Neural progenitor cell (in vitro differentiated cells): ENCODE data around the gene IQCE. TPM values are rescaled to one million over a fixed set of nuclear protein-coding genes. Genes with fewer than 3 reads are reported as not detected.

ENCODE experiments used
- DNase-seq: peaks from one replicate; pipeline ENCODE4 v3.0.0-alpha.2; 2016; ENCODE audit warnings: low spot score
- H2AFZ ChIP-seq: fragments of 200-600 bp; sonication (generic); replicated peaks from 2 replicates; pipeline ENCODE4 v1.6.1; 2016; ENCODE audit warnings: antibody characterized with exemption
- H3F3A ChIP-seq: fragments of 200-600 bp; sonication (generic); 2 replicates; pipeline ENCODE4 v1.6.1; 2016; ENCODE audit warnings: antibody characterized with exemption, low read depth
- H3K27ac ChIP-seq: fragments of 200-600 bp; sonication (generic); 2 replicates; pipeline ENCODE4 v1.5.1; 2016; ENCODE audit warnings: mild to moderate bottlenecking
- H3K27me3 ChIP-seq: fragments of 200-600 bp; sonication (generic); 2 replicates; pipeline ENCODE4 v1.6.1; 2016; ENCODE audit warnings: mild to moderate bottlenecking, moderate library complexity
- H3K36me3 ChIP-seq: fragments of 200-600 bp; sonication (generic); 2 replicates; pipeline ENCODE4 v1.5.1; 2016
- H3K4me1 ChIP-seq: fragments of 200-600 bp; sonication (generic); 2 replicates; pipeline ENCODE4 v1.6.1; 2016; ENCODE audit warnings: mixed run types
- H3K4me2 ChIP-seq: fragments of 200-600 bp; sonication (generic); 2 replicates; pipeline ENCODE4 v1.6.1; 2016
- H3K4me3 ChIP-seq: fragments of 200-600 bp; sonication (generic); 2 replicates; pipeline ENCODE4 v1.5.1; 2016
- H3K79me2 ChIP-seq: fragments of 200-600 bp; sonication (generic); 2 replicates; pipeline ENCODE4 v1.6.1; 2016; ENCODE audit warnings: low read depth
- H3K9ac ChIP-seq: fragments of 200-600 bp; sonication (generic); 2 replicates; pipeline ENCODE4 v1.6.1; 2016
- H3K9me3 ChIP-seq: fragments of 200-600 bp; sonication (generic); 2 replicates; pipeline ENCODE4 v1.5.1; 2016; ENCODE audit warnings: low read depth
- H4K20me1 ChIP-seq: fragments of 200-600 bp; sonication (generic); 2 replicates; pipeline ENCODE4 v1.6.1; 2016; ENCODE audit warnings: low read depth
- H3K27ac Mint-ChIP-seq: 3 replicates; pipeline ENCODE4 v1.8.0; 2021; ENCODE audit warnings: mixed read lengths
- H3K27me3 Mint-ChIP-seq: 2 replicates; pipeline ENCODE4 v1.8.0; 2022; ENCODE audit warnings: low read depth, mild to moderate bottlenecking, inconsistent platforms, moderate library complexity, mixed read lengths; ENCODE audit not compliant: insufficient read depth
- H3K36me3 Mint-ChIP-seq: 3 replicates; pipeline ENCODE4 v1.8.0; 2021; ENCODE audit warnings: mixed read lengths
- H3K4me1 Mint-ChIP-seq: 3 replicates; pipeline ENCODE4 v1.8.0; 2021; ENCODE audit warnings: mixed read lengths
- H3K4me3 Mint-ChIP-seq: 3 replicates; pipeline ENCODE4 v1.8.0; 2021; ENCODE audit warnings: mild to moderate bottlenecking, moderate library complexity, mixed read lengths
- H3K9me3 Mint-ChIP-seq: 3 replicates; pipeline ENCODE4 v1.8.0; 2020; ENCODE audit warnings: mixed read lengths
- EZH2 ChIP-seq: fragments of 200-600 bp; sonication (generic); IDR thresholded peaks from 2 replicates; pipeline ENCODE4 v1.6.1; 2017; ENCODE audit warnings: antibody characterized with exemption, mild to moderate bottlenecking, moderate library complexity
- EZH2phosphoT487 ChIP-seq: fragments of 200-600 bp; sonication (generic); IDR thresholded peaks from 2 replicates; pipeline ENCODE4 v1.6.1; 2017; ENCODE audit warnings: antibody characterized with exemption
- total RNA-seq: library from RNA; depleted of rRNA; stranded (reverse); fragments of >200 nt; gene quantifications from 2 replicates; pipeline ENCODE4 v1.2.3, GENCODE V29; 2015; ENCODE audit warnings: low replicate concordance
- TF ChIP-seq, protein P1 (sequence below): fragments of 200-600 bp; sonication (generic); IDR thresholded peaks from 2 replicates; pipeline ENCODE4 v1.5.1; 2017; ENCODE audit warnings: antibody characterized with exemption, mild to moderate bottlenecking

Gene IQCE
- total RNA-seq, 1 donor from 2014 or later: 4.6 TPM

DNA sequence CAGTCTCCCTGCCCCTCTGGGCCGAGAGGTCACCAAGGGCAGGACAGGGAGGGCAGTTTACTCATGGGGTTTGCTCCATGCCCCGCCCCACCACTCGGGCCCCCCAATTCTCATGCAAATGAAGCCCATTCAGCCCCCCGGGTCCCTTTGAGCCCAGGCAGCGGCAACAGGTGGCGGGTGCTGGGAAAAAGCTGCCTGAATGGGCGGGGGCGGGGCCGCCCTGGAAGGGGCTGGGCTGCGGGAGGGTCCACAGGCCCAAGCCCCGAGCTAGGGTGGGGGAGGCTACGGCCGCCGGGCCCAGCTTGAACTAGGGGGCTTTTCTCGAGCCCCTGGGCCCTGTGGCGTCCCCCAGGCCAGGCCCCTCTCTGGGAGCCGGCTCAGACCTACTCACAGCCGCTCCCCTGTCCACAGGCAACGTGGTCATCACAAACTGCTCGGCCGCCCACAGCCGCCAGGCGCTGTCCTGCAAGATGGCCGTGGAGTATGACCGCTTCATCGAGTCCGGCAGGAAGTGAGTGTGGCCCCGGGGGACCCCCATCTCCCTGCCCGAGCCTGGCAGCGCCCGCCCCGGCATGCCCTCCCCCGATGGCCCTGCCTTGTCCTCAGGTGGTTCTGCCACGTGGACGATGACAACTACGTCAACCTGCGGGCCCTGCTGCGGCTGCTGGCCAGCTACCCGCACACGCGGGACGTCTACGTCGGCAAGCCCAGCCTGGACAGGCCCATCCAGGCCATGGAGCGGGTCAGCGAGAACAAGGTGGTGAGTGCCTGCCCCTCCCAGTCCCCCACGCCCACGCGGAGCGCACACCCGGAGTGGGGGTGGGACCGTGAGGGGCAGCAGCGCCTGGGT lies 33.7 kb upstream of the IQCE start:
- no peaks in the 10 kb centered on the region for H3K27me3 ChIP-seq
- H3K9ac ChIP-seq: no peak overlapping the region
- peaks cover 99% of the 10 kb centered on the region for H4K20me1 ChIP-seq
- H3K36me3 ChIP-seq: no peaks in the 10 kb centered on the region
- Mint-ChIP-seq H3K4me3 (no peak overlapping the region), H3K27ac (no peak overlapping the region), H3K36me3 (peaks cover 7% of the 10 kb centered on the region), H3K4me1 (peaks cover 48% of the 10 kb centered on the region), H3K9me3 (no peaks in the 10 kb centered on the region), H3K27me3 (peaks cover 13% of the 10 kb centered on the region)
- peaks cover 77% of the 10 kb centered on the region for H3F3A ChIP-seq
- H3K9me3 ChIP-seq: no peaks in the 10 kb centered on the region
- no peak for TF ChIP-seq EZH2phosphoT487
- TF ChIP-seq, protein P1, sequence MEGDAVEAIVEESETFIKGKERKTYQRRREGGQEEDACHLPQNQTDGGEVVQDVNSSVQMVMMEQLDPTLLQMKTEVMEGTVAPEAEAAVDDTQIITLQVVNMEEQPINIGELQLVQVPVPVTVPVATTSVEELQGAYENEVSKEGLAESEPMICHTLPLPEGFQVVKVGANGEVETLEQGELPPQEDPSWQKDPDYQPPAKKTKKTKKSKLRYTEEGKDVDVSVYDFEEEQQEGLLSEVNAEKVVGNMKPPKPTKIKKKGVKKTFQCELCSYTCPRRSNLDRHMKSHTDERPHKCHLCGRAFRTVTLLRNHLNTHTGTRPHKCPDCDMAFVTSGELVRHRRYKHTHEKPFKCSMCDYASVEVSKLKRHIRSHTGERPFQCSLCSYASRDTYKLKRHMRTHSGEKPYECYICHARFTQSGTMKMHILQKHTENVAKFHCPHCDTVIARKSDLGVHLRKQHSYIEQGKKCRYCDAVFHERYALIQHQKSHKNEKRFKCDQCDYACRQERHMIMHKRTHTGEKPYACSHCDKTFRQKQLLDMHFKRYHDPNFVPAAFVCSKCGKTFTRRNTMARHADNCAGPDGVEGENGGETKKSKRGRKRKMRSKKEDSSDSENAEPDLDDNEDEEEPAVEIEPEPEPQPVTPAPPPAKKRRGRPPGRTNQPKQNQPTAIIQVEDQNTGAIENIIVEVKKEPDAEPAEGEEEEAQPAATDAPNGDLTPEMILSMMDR: no peak
- TF ChIP-seq EZH2: no peak
- peaks cover 44% of the 10 kb centered on the region for H3K4me1 ChIP-seq
- peak overlapping the region; percentile 74 for H3K4me3 ChIP-seq
- peak overlapping the region; percentile 90 for H3K4me2 ChIP-seq
- no peak overlapping the region for H2AFZ ChIP-seq
- H3K27ac ChIP-seq: peak overlapping the region; percentile 68
- H3K79me2 ChIP-seq: peaks cover 68% of the 10 kb centered on the region
- peak; percentile 93 for DNase-seq

DNA sequence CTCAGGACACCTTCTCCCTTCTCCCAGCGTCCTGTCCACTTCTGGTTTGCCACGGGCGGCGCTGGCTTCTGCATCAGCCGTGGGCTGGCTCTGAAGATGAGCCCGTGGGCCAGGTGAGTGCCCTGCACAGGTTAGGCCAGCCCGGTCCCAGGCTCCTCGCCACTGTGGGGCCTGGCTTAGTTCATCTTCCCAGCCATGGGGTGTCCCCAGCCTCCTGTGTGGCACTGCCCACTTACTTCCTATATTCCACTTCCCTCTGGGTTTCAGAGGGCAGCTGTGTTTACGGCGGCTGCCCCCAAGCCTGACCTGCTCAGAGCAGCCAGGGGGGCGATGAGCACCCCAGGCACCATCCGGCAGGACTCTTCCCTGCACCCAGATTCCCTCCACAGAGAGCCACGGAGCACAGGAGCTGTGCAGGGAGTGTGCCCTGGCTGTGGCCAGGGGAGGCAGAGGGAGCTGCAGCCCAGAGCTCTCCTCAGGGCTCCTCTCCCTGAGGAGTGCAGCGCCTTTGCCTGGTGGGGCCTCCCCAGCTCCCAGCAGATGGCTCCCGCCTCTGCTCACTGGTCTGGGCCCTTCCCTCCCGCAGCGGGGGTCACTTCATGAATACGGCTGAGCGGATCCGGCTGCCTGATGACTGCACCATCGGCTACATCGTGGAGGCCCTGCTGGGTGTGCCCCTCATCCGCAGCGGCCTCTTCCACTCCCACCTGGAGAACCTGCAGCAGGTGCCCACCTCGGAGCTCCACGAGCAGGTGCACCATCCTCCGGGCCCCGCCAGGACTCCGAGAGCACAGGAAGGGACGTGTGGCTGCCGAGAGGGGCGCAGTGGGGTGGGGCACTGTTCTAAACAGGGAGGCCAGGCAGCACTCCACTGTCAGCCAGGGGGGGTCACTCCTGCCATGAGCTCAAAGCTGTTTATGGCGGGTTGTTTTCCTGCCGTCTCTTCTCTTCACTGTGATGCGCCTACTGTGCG lies 32.8 kb upstream of the IQCE start:
- Mint-ChIP-seq H3K4me1 (peaks cover 49% of the 10 kb centered on the region), H3K36me3 (peaks cover 7% of the 10 kb centered on the region), H3K9me3 (no peaks in the 10 kb centered on the region), H3K4me3 (peak overlapping the region; percentile 38), H3K27me3 (peaks cover 11% of the 10 kb centered on the region), H3K27ac (no peak overlapping the region)
- H3F3A ChIP-seq: peaks cover 86% of the 10 kb centered on the region
- no peaks in the 10 kb centered on the region for H3K9me3 ChIP-seq
- no peaks in the 10 kb centered on the region for H3K27me3 ChIP-seq
- H3K9ac ChIP-seq: no peak overlapping the region
- DNase-seq: no peak
- peaks cover 51% of the 10 kb centered on the region for H3K4me1 ChIP-seq
- H3K79me2 ChIP-seq: peaks cover 59% of the 10 kb centered on the region
- peaks cover 99% of the 10 kb centered on the region for H4K20me1 ChIP-seq
- H3K36me3 ChIP-seq: no peaks in the 10 kb centered on the region
- TF ChIP-seq EZH2phosphoT487 (no peak), EZH2 (no peak)
- TF ChIP-seq, protein P1: no peak
- no peak overlapping the region for H2AFZ ChIP-seq
- H3K4me2 ChIP-seq: no peak overlapping the region
- no peak overlapping the region for H3K4me3 ChIP-seq
- no peak overlapping the region for H3K27ac ChIP-seq

DNA sequence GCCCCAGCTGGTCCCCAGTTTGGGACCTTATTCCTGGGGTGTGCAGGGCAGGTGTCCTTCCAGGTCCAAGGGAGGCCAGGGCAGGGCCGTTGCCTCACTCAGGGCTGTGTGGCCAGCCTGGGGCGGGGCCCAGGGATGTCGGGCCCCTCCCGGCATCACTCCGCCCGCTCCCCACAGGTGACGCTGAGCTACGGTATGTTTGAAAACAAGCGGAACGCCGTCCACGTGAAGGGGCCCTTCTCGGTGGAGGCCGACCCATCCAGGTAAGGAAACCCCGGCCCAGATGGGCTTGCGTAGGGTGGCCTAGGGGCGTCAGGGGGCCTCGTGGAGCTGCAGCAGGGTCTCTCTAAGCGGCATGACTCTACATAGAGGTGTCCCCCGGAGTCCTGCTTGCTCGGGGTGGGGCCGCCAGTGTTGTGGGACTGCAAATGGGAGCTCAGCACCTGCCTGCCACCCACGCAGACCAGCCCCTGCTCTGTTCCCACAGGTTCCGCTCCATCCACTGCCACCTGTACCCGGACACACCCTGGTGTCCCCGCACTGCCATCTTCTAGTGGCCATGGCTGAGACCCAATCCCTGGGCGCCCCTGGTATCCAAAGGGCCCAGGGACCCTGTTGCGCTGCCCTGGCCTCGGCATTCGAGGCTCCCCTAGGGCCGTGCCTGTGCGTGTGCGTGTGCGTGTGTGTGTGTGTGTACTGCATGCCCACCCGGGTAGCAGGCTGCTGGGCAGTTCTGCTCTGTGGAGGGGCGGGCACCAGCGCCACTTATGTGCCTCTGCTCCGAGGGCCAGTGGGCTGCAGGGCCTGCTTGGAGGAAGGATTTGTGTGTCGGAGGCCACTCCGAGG lies 31.9 kb upstream of the IQCE start:
- Mint-ChIP-seq H3K27me3 (peaks cover 7% of the 10 kb centered on the region), H3K9me3 (no peaks in the 10 kb centered on the region), H3K4me1 (peaks cover 49% of the 10 kb centered on the region), H3K36me3 (peaks cover 6% of the 10 kb centered on the region), H3K4me3 (peak overlapping the region; percentile 38), H3K27ac (no peak overlapping the region)
- Histone ChIP-seq H3K4me3 (no peak overlapping the region), H3K27me3 (no peaks in the 10 kb centered on the region), H3K4me1 (peaks cover 47% of the 10 kb centered on the region), H3K4me2 (no peak overlapping the region), H3K36me3 (no peaks in the 10 kb centered on the region), H3K79me2 (peaks cover 49% of the 10 kb centered on the region), H4K20me1 (peaks cover 92% of the 10 kb centered on the region), H3K9me3 (no peaks in the 10 kb centered on the region), H3K27ac (no peak overlapping the region), H3F3A (peaks cover 82% of the 10 kb centered on the region), H2AFZ (no peak overlapping the region), H3K9ac (no peak overlapping the region)
- no peak for DNase-seq
- TF ChIP-seq EZH2phosphoT487 (no peak), EZH2 (no peak)
